K562 (cell line): ENCODE data around the gene BAIAP3. TPM values are rescaled to one million over a fixed set of nuclear protein-coding genes. Genes with fewer than 3 reads are reported as not detected.

Experiments
- AFF4 ChIP-seq: sonication (generic); formaldehyde crosslinking; IDR thresholded peaks from 2 replicates; pipeline ENCODE4 v1.8.0; 2023; ENCODE audit warnings: mild to moderate bottlenecking, missing genetic modification reagents
- ATF7 ChIP-seq: fragments of 450-650 bp; IDR thresholded peaks from 2 replicates; pipeline ENCODE4 v1.7.1; 2014; ENCODE audit warnings: mild to moderate bottlenecking, moderate library complexity
- DACH1 ChIP-seq: fragments of 450-650 bp; IDR thresholded peaks from 2 replicates; pipeline ENCODE4 v1.6.1; 2018; ENCODE audit not compliant: partially characterized antibody
- ETS2 ChIP-seq: IDR thresholded peaks from 2 replicates; pipeline ENCODE4 v1.6.1; 2016; ENCODE audit warnings: borderline replicate concordance, missing genetic modification characterization, mild to moderate bottlenecking, moderate library complexity, missing compliant biosample characterization; ENCODE audit not compliant: poor library complexity, severe bottlenecking
- NR2C1 ChIP-seq, 2 experiments: fragments of 450-650 bp; IDR thresholded peaks; 2 replicates each; pipeline ENCODE4 v1.6.1; 2017; ENCODE audit warnings: mild to moderate bottlenecking in 2 of 2, antibody characterized with exemption in 1 of 2, inconsistent platforms in 1 of 2, missing compliant biosample characterization in 1 of 2, missing genetic modification characterization in 1 of 2
- NR2C2 ChIP-seq, 2 experiments: fragments of 200-800 bp in 1 of 2; sonication (Bioruptor generic) in 1 of 2; sonication (generic) in 1 of 2; formaldehyde crosslinking in 1 of 2; IDR thresholded peaks; 2 replicates each; pipeline versions ENCODE4 v1.6.1 to v1.8.0; 2016 to 2022; ENCODE audit warnings: mild to moderate bottlenecking in 1 of 2, missing compliant biosample characterization in 1 of 2, missing genetic modification characterization in 1 of 2, missing genetic modification reagents in 1 of 2
- RHOXF2B ChIP-seq: fragments of 250-450 bp; sonication (Bioruptor Pico); conservative IDR thresholded peaks from 2 replicates; pipeline ENCODE4 v1.5.1; 2021
- RNF2 ChIP-seq: sonication (generic); IDR thresholded peaks from 2 replicates; pipeline ENCODE4 v1.6.1; 2016
- SNIP1 ChIP-seq: fragments of 450-650 bp; IDR thresholded peaks from 2 replicates; pipeline ENCODE4 v1.7.1; 2017; ENCODE audit warnings: low read depth, mild to moderate bottlenecking
- ZNF274 ChIP-seq: IDR thresholded peaks from 2 replicates; pipeline ENCODE4 v1.6.1; 2011; ENCODE audit warnings: low read depth, mild to moderate bottlenecking, low read length, moderate library complexity, borderline replicate concordance
- ZNF76 ChIP-seq: fragments of 250-450 bp; sonication (Bioruptor Pico); IDR thresholded peaks from 2 replicates; pipeline ENCODE4 v1.4.0; 2020; ENCODE audit warnings: mild to moderate bottlenecking, moderate library complexity, borderline replicate concordance
- polyA plus RNA-seq, 8 experiments: library from polyadenylated mRNA; depleted of rRNA in 4 of 8; stranded (reverse) in 5 of 8; unstranded in 3 of 8; fragments of >200 nt; fragmentation: Nextera tagmentation in 2 of 8; fragmentation: Illumina TruSeq in 1 of 8; extraction: Ambion mirVana in 2 of 8; extraction: Trizol in 1 of 8; gene quantifications; 2 replicates each; pipeline versions ENCODE4 v1.2.1 to v1.2.3, GENCODE V29; 2011 to 2014; ENCODE audit warnings: inconsistent platforms in 1 of 8, missing spikeins in 1 of 8
- total RNA-seq, 7 experiments: library from RNA; depleted of rRNA in 6 of 7; stranded (reverse); fragments of >200 nt in 6 of 7; fragmentation: Illumina TruSeq in 2 of 7; extraction: Trizol in 2 of 7; gene quantifications; 2 replicates each; pipeline versions ENCODE4 v1.2.1 to v1.2.3, GENCODE V29; 2011 to 2021; ENCODE audit warnings: low replicate concordance in 1 of 7
- TF ChIP-seq, protein P1 (sequence below): fragments of 250-450 bp; sonication (Bioruptor Pico); IDR thresholded peaks from 2 replicates; pipeline ENCODE4 v1.4.0; 2020
- TF ChIP-seq, protein P2 (sequence below): sonication (generic); formaldehyde crosslinking; IDR thresholded peaks from 2 replicates; pipeline ENCODE4 v1.8.0; 2022; ENCODE audit warnings: mild to moderate bottlenecking, missing genetic modification reagents, borderline replicate concordance

BAIAP3 gene
- total and polyA plus RNA-seq, 9 of the 15 experiments (the other 6 are each of a cell fraction or from before 2014, with no cell fraction given) = 0.03 to 4.5 (median 0.57) TPM; not detected in 1

GRCh38 chr16:1331712-1332617 lies 1.5 kb upstream of the BAIAP3 start (continued):
- TF ChIP-seq AFF4 (CRISPR knock-in tag) (no peak), NR2C2 (CRISPR knock-in tag; IDR thresholded peaks at IDR 0.05) (no peak), NR2C2 (tag; IDR thresholded peaks at IDR 0.05) (no peak), ETS2 (tag) (peak; percentile 43), SNIP1 (no peak), ATF7 (peak; percentile 33; the same call in 1 of the 2 replicates), NR2C1 (IDR thresholded peaks at IDR 0.05) (no peak), NR2C1 (tag; IDR thresholded peaks at IDR 0.05) (no peak), ZNF274 (no peak), RNF2 (peak; percentile 18; the same call in 1 of the 2 replicates), DACH1 (no peak), ZNF76 (no peak), RHOXF2B (CRISPR knock-in tag) (no peak)
- TF ChIP-seq, protein P1, sequence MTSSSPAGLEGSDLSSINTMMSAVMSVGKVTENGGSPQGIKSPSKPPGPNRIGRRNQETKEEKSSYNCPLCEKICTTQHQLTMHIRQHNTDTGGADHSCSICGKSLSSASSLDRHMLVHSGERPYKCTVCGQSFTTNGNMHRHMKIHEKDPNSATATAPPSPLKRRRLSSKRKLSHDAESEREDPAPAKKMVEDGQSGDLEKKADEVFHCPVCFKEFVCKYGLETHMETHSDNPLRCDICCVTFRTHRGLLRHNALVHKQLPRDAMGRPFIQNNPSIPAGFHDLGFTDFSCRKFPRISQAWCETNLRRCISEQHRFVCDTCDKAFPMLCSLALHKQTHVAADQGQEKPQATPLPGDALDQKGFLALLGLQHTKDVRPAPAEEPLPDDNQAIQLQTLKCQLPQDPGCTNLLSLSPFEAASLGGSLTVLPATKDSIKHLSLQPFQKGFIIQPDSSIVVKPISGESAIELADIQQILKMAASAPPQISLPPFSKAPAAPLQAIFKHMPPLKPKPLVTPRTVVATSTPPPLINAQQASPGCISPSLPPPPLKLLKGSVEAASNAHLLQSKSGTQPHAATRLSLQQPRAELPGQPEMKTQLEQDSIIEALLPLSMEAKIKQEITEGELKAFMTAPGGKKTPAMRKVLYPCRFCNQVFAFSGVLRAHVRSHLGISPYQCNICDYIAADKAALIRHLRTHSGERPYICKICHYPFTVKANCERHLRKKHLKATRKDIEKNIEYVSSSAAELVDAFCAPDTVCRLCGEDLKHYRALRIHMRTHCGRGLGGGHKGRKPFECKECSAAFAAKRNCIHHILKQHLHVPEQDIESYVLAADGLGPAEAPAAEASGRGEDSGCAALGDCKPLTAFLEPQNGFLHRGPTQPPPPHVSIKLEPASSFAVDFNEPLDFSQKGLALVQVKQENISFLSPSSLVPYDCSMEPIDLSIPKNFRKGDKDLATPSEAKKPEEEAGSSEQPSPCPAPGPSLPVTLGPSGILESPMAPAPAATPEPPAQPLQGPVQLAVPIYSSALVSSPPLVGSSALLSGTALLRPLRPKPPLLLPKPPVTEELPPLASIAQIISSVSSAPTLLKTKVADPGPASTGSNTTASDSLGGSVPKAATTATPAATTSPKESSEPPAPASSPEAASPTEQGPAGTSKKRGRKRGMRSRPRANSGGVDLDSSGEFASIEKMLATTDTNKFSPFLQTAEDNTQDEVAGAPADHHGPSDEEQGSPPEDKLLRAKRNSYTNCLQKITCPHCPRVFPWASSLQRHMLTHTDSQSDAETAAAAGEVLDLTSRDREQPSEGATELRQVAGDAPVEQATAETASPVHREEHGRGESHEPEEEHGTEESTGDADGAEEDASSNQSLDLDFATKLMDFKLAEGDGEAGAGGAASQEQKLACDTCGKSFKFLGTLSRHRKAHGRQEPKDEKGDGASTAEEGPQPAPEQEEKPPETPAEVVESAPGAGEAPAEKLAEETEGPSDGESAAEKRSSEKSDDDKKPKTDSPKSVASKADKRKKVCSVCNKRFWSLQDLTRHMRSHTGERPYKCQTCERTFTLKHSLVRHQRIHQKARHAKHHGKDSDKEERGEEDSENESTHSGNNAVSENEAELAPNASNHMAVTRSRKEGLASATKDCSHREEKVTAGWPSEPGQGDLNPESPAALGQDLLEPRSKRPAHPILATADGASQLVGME = no peak
- TF ChIP-seq, protein P2, sequence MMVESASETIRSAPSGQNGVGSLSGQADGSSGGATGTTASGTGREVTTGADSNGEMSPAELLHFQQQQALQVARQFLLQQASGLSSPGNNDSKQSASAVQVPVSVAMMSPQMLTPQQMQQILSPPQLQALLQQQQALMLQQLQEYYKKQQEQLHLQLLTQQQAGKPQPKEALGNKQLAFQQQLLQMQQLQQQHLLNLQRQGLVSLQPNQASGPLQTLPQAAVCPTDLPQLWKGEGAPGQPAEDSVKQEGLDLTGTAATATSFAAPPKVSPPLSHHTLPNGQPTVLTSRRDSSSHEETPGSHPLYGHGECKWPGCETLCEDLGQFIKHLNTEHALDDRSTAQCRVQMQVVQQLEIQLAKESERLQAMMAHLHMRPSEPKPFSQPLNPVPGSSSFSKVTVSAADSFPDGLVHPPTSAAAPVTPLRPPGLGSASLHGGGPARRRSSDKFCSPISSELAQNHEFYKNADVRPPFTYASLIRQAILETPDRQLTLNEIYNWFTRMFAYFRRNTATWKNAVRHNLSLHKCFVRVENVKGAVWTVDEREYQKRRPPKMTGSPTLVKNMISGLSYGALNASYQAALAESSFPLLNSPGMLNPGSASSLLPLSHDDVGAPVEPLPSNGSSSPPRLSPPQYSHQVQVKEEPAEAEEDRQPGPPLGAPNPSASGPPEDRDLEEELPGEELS (CRISPR knock-in tag) = peak; percentile 85; the same call in 1 of the 2 replicates
